Measurements from ENCODE around the gene TMED6.

The TMED6 gene

DNA sequence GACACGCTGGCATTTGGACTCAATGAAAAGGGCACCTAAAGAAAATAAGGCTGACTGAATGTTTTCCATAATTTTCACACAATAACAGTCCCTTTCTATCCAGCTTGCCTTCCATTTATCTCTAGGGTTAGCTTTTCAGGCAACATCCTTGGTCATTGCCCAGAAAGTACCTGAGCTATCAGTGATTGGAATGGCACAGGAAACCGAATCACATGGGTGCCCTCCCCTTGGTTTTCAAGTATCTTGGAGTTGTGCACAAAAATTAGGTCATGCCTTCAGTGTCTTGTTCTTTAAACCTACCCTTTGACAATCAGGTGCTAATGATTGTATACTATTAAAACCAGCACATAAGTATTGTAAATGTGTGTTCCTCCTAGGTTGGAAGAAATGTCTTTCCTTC lies 43.7 kb downstream of the TMED6 start:
- Histone ChIP-seq H4K8ac (ENCODE audit: low read length) (no peak overlapping the region), H2AFZ (ENCODE audit: low read depth, low read length) (no peak overlapping the region), H2BK120ac (ENCODE audit: low read depth, low read length) (no peak overlapping the region), H3K36me3 (ENCODE audit: control insufficient read depth in 1 of 2, insufficient read depth in 2 of 2, low read depth in 1 of 2, low read length in 2 of 2) (peaks cover 0 to 41% of the 10 kb centered on the region in 2 experiments), H3K18ac (ENCODE audit: low read depth in 1 of 2, low read length in 2 of 2) (no peak overlapping the region), H3K4ac (ENCODE audit: low read depth in 1 of 2, low read length in 2 of 2) (no peak overlapping the region), H3K27ac (ENCODE audit: low read length, poor library complexity, severe bottlenecking) (no peak overlapping the region), H3K9ac (ENCODE audit: low read length) (no peak overlapping the region), H3K23ac (ENCODE audit: low read length in 2 of 2) (no peak overlapping the region), H4K91ac (ENCODE audit: low read length) (no peak overlapping the region), H2BK5ac (ENCODE audit: low read depth, low read length, poor library complexity, severe bottlenecking) (no peak overlapping the region), H3K4me2 (ENCODE audit: low read length, poor library complexity, severe bottlenecking) (no peak overlapping the region), H2BK12ac (ENCODE audit: low read length in 2 of 2) (no peak overlapping the region), H2AK5ac (ENCODE audit: low read length, severe bottlenecking) (no peak overlapping the region), H3K4me3 (ENCODE audit: insufficient read depth in 1 of 2, low read depth in 1 of 2, low read length in 2 of 2) (no peak overlapping the region), H3K14ac (ENCODE audit: low read length in 2 of 2) (no peak overlapping the region), H2BK15ac (ENCODE audit: low read depth, poor library complexity, severe bottlenecking) (no peak overlapping the region), H3K9me3 (ENCODE audit: control insufficient read depth, low read length) (no peaks in the 10 kb centered on the region), H3K27me3 (ENCODE audit: control insufficient read depth in 1 of 2, insufficient read depth in 1 of 2, low read length in 2 of 2) (no peaks in the 10 kb centered on the region), H3K79me1 (replicated peaks; ENCODE audit: low read length, poor library complexity, severe bottlenecking) (peaks cover 2% of the 10 kb centered on the region), H3K4me1 (ENCODE audit: control insufficient read depth, insufficient read depth, low read depth, low read length) (peaks cover 6% of the 10 kb centered on the region)
- DNase-seq = no peak
- 100% methylated on average over 2 of the region's 2 CpGs for WGBS

DNA sequence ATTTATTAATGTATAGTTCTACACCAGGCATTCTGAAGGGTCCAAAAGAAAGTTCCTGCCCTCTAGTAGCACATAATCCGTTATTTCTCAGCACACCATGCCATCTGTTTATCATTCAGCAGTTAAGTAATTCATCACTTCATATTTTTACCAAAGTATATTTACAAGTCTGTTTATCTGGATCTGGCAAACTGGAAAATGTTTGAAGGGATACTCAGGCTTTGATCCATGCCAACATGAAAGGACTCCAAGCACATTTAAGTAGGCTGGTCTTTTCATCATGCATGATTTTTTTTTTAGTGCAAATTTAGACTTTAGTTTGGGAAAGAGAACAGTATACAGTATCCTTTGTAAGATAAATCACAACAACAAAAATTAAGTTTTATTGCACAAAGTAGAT lies 44.5 kb downstream of the TMED6 start:
- Histone ChIP-seq H2AFZ (ENCODE audit: low read depth, low read length) (no peak overlapping the region), H2BK15ac (ENCODE audit: low read depth, poor library complexity, severe bottlenecking) (no peak overlapping the region), H4K8ac (ENCODE audit: low read length) (no peak overlapping the region), H4K91ac (ENCODE audit: low read length) (no peak overlapping the region), H3K18ac (ENCODE audit: low read depth in 1 of 2, low read length in 2 of 2) (no peak overlapping the region), H2AK5ac (ENCODE audit: low read length, severe bottlenecking) (no peak overlapping the region), H3K36me3 (ENCODE audit: control insufficient read depth in 1 of 2, insufficient read depth in 2 of 2, low read depth in 1 of 2, low read length in 2 of 2) (peaks cover 3 to 48% of the 10 kb centered on the region in 2 experiments), H3K4ac (ENCODE audit: low read depth in 1 of 2, low read length in 2 of 2) (no peak overlapping the region), H2BK5ac (ENCODE audit: low read depth, low read length, poor library complexity, severe bottlenecking) (no peak overlapping the region), H3K9ac (ENCODE audit: low read length) (no peak overlapping the region), H3K79me1 (replicated peaks; ENCODE audit: low read length, poor library complexity, severe bottlenecking) (peaks cover 3% of the 10 kb centered on the region), H3K27me3 (ENCODE audit: control insufficient read depth in 1 of 2, insufficient read depth in 1 of 2, low read length in 2 of 2) (no peaks in the 10 kb centered on the region), H3K27ac (ENCODE audit: low read length, poor library complexity, severe bottlenecking) (no peak overlapping the region), H3K4me1 (ENCODE audit: control insufficient read depth, insufficient read depth, low read depth, low read length) (peaks cover 6% of the 10 kb centered on the region), H2BK12ac (ENCODE audit: low read length in 2 of 2) (no peak overlapping the region), H3K9me3 (ENCODE audit: control insufficient read depth, low read length) (no peaks in the 10 kb centered on the region), H3K4me3 (ENCODE audit: insufficient read depth in 1 of 2, low read depth in 1 of 2, low read length in 2 of 2) (no peak overlapping the region), H3K4me2 (ENCODE audit: low read length, poor library complexity, severe bottlenecking) (no peak overlapping the region), H3K14ac (ENCODE audit: low read length in 2 of 2) (no peak overlapping the region), H2BK120ac (ENCODE audit: low read depth, low read length) (no peak overlapping the region), H3K23ac (ENCODE audit: low read length in 2 of 2) (no peak overlapping the region)
- DNase-seq = no peak
- WGBS = 100% methylated on average over 1 of the region's 1 CpG

DNA sequence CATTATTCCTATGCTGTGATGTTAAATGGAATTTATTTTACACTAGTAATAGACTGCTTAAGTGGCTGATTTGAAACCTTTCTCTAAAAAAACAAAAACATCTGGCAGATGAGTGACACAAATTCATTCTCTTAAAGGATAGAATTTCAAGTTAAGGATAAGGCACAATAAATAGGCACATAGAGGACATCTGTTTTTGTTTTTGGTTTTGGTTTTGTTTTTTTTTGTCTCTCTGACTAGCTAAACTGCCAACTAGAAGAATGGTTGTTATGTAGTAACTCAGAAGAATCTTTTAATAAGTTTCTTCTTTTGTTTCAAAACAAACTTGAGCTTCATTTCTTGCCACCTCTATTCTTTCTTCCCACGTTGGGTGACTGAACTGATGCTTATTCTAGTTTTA lies 45.6 kb downstream of the TMED6 start:
- H4K91ac ChIP-seq (ENCODE audit: low read length) = no peak overlapping the region
- WGBS = no CpG with 5 or more reads among the region's 1 CpG
- no peak overlapping the region for H3K4me3 ChIP-seq (ENCODE audit: insufficient read depth in 1 of 2, low read depth in 1 of 2, low read length in 2 of 2)
- no peak overlapping the region for H2AK5ac ChIP-seq (ENCODE audit: low read length, severe bottlenecking)
- H3K4ac ChIP-seq (ENCODE audit: low read depth in 1 of 2, low read length in 2 of 2) = no peak overlapping the region
- H4K8ac ChIP-seq (ENCODE audit: low read length) = no peak overlapping the region
- H3K27ac ChIP-seq (ENCODE audit: low read length, poor library complexity, severe bottlenecking) = no peak overlapping the region
- no peak overlapping the region for H3K14ac ChIP-seq (ENCODE audit: low read length in 2 of 2)
- no peaks in the 10 kb centered on the region for H3K9me3 ChIP-seq (ENCODE audit: control insufficient read depth, low read length)
- no peak overlapping the region for H3K23ac ChIP-seq (ENCODE audit: low read length in 2 of 2)
- peaks cover 3 to 59% of the 10 kb centered on the region in 2 experiments for H3K36me3 ChIP-seq (ENCODE audit: control insufficient read depth in 1 of 2, insufficient read depth in 2 of 2, low read depth in 1 of 2, low read length in 2 of 2)
- H2AFZ ChIP-seq (ENCODE audit: low read depth, low read length) = no peak overlapping the region
- H3K4me2 ChIP-seq (ENCODE audit: low read length, poor library complexity, severe bottlenecking) = no peak overlapping the region
- H3K79me1 ChIP-seq (replicated peaks; ENCODE audit: low read length, poor library complexity, severe bottlenecking) = peaks cover 3% of the 10 kb centered on the region
- H2BK12ac ChIP-seq (ENCODE audit: low read length in 2 of 2) = no peak overlapping the region
- no peak overlapping the region for H2BK5ac ChIP-seq (ENCODE audit: low read depth, low read length, poor library complexity, severe bottlenecking)
- DNase-seq = no peak
- H3K18ac ChIP-seq (ENCODE audit: low read depth in 1 of 2, low read length in 2 of 2) = no peak overlapping the region
- H3K9ac ChIP-seq (ENCODE audit: low read length) = peak overlapping the region; percentile 5
- H3K27me3 ChIP-seq (ENCODE audit: control insufficient read depth in 1 of 2, insufficient read depth in 1 of 2, low read length in 2 of 2) = no peaks in the 10 kb centered on the region
- H3K4me1 ChIP-seq (ENCODE audit: control insufficient read depth, insufficient read depth, low read depth, low read length) = peaks cover 8% of the 10 kb centered on the region
- no peak overlapping the region for H2BK120ac ChIP-seq (ENCODE audit: low read depth, low read length)
- H2BK15ac ChIP-seq (ENCODE audit: low read depth, poor library complexity, severe bottlenecking) = no peak overlapping the region

DNA sequence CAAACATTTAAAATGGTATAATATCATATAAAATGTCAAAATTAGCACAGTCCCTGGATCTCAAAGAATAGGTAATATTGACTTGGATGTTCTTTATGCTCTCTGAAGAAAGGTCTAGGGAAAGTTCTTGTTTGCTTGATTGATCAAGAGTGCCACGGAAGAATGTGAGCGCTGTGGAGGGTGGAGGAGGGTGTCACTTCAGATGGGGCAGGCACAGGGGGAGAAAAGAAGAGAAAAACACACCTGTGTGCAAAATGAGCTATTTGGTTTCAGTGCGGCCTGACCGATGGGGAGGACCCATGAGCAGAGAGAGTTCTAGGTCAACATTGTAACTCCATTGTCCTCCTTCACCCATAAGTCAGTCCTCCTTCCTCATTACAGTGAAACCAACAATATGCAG lies 49.3 kb downstream of the TMED6 start:
- H3K4ac ChIP-seq (ENCODE audit: low read depth in 1 of 2, low read length in 2 of 2) = no peak overlapping the region
- no peak overlapping the region for H2AK5ac ChIP-seq (ENCODE audit: low read length, severe bottlenecking)
- no peak overlapping the region for H3K18ac ChIP-seq (ENCODE audit: low read depth in 1 of 2, low read length in 2 of 2)
- H3K9ac ChIP-seq (ENCODE audit: low read length) = no peak overlapping the region
- no peak overlapping the region for H3K23ac ChIP-seq (ENCODE audit: low read length in 2 of 2)
- no peak overlapping the region for H2AFZ ChIP-seq (ENCODE audit: low read depth, low read length)
- H2BK12ac ChIP-seq (ENCODE audit: low read length in 2 of 2) = no peak overlapping the region
- H4K91ac ChIP-seq (ENCODE audit: low read length) = no peak overlapping the region
- peaks cover 4% of the 10 kb centered on the region for H3K4me1 ChIP-seq (ENCODE audit: control insufficient read depth, insufficient read depth, low read depth, low read length)
- no peak overlapping the region for H3K4me2 ChIP-seq (ENCODE audit: low read length, poor library complexity, severe bottlenecking)
- H2BK5ac ChIP-seq (ENCODE audit: low read depth, low read length, poor library complexity, severe bottlenecking) = no peak overlapping the region
- peaks cover 15 to 73% of the 10 kb centered on the region in 2 experiments for H3K36me3 ChIP-seq (ENCODE audit: control insufficient read depth in 1 of 2, insufficient read depth in 2 of 2, low read depth in 1 of 2, low read length in 2 of 2)
- H3K9me3 ChIP-seq (ENCODE audit: control insufficient read depth, low read length) = no peaks in the 10 kb centered on the region
- H4K8ac ChIP-seq (ENCODE audit: low read length) = no peak overlapping the region
- H3K27me3 ChIP-seq (ENCODE audit: control insufficient read depth in 1 of 2, insufficient read depth in 1 of 2, low read length in 2 of 2) = no peaks in the 10 kb centered on the region
- H2BK15ac ChIP-seq (ENCODE audit: low read depth, poor library complexity, severe bottlenecking) = no peak overlapping the region
- no peak for DNase-seq
- WGBS = 89% methylated on average over 4 of the region's 4 CpGs
- H2BK120ac ChIP-seq (ENCODE audit: low read depth, low read length) = no peak overlapping the region
- H3K4me3 ChIP-seq (ENCODE audit: insufficient read depth in 1 of 2, low read depth in 1 of 2, low read length in 2 of 2) = no peak overlapping the region
- no peak overlapping the region for H3K27ac ChIP-seq (ENCODE audit: low read length, poor library complexity, severe bottlenecking)
- H3K79me1 ChIP-seq (replicated peaks; ENCODE audit: low read length, poor library complexity, severe bottlenecking) = peaks cover 2% of the 10 kb centered on the region
- no peak overlapping the region for H3K14ac ChIP-seq (ENCODE audit: low read length in 2 of 2)
